A673 (cell line): Measurements from ENCODE around the gene SIDT2. TPM values are rescaled to one million over a fixed set of nuclear protein-coding genes. Genes with fewer than 3 reads are reported as not detected.
A peak's percentile ranks its signal among the peaks of the same experiment; 100 is the strongest.

Source experiments
- BruUV-seq: library from RNA; stranded (reverse); fragments of 400-500 nt; replicated peaks from 2 replicates; lab custom pipeline; 2021; lab: Mats Ljungman, UMichigan
- CTCF ChIA-PET: fragments of 300-600 bp; sonication (Branson Sonifier 250); formaldehyde crosslinking; loops from one replicate; lab custom pipeline; 2022; ENCODE audit warnings: antibody characterized with exemption; lab: Charles Lee
- POLR2A ChIA-PET: fragments of 300-600 bp; sonication (Branson Sonifier 250); formaldehyde crosslinking; loops from one replicate; lab custom pipeline; 2022; ENCODE audit warnings: antibody characterized with exemption; ENCODE audit not compliant: low non-redundant PET; lab: Charles Lee
- DNase-seq: peaks from one replicate; pipeline ENCODE4 v3.0.0-alpha.2; 2015; ENCODE audit warnings: low spot score
- H3K27ac ChIP-seq: fragments of 200-600 bp; sonication (generic); 2 replicates; pipeline ENCODE4 v1.5.1; 2016; ENCODE audit warnings: mixed run types, low read depth, mild to moderate bottlenecking, mixed read lengths, antibody characterized with exemption, low read length; ENCODE audit not compliant: poor library complexity, severe bottlenecking
- H3K27me3 ChIP-seq: fragments of 200-600 bp; sonication (generic); replicated peaks from 2 replicates; pipeline ENCODE4 v1.6.1; 2017; ENCODE audit warnings: mixed run types, low read depth, mild to moderate bottlenecking, mixed read lengths, antibody characterized with exemption, low read length; ENCODE audit not compliant: insufficient read depth, poor library complexity
- H3K36me3 ChIP-seq: fragments of 200-600 bp; sonication (generic); 2 replicates; pipeline ENCODE4 v1.6.1; 2016; ENCODE audit warnings: mixed run types, mild to moderate bottlenecking, mixed read lengths, antibody characterized with exemption, low read length; ENCODE audit not compliant: insufficient read depth, poor library complexity, severe bottlenecking
- H3K4me1 ChIP-seq: fragments of 200-600 bp; sonication (generic); 2 replicates; pipeline ENCODE4 v1.6.1; 2017; ENCODE audit warnings: mixed run types, mild to moderate bottlenecking, mixed read lengths, antibody characterized with exemption, low read length; ENCODE audit not compliant: insufficient read depth, poor library complexity, severe bottlenecking
- H3K4me3 ChIP-seq: fragments of 200-600 bp; sonication (generic); 2 replicates; pipeline ENCODE4 v1.5.1; 2016; ENCODE audit warnings: low read depth, mixed run types, mild to moderate bottlenecking, mixed read lengths, low read length; ENCODE audit not compliant: poor library complexity, severe bottlenecking
- H3K9me3 ChIP-seq: fragments of 200-600 bp; sonication (generic); 2 replicates; pipeline ENCODE4 v1.6.1; 2016; ENCODE audit warnings: mixed run types, low read depth, mild to moderate bottlenecking, mixed read lengths, antibody characterized with exemption, low read length; ENCODE audit not compliant: poor library complexity, severe bottlenecking
- CTCF ChIP-seq: fragments of 300-800, 200-600 bp; sonication (generic); conservative IDR thresholded peaks from 2 replicates; pipeline ENCODE4 v1.5.1; 2017; ENCODE audit warnings: low read depth, mild to moderate bottlenecking, antibody characterized with exemption, low read length, moderate library complexity, mixed read lengths
- EZH2 ChIP-seq: fragments of 200-600 bp; sonication (generic); IDR thresholded peaks from 2 replicates; pipeline ENCODE4 v1.6.1; 2017; ENCODE audit warnings: borderline replicate concordance, low read depth, mild to moderate bottlenecking, mixed read lengths, antibody characterized with exemption, low read length; ENCODE audit not compliant: poor library complexity, severe bottlenecking
- intact Hi-C: fragments of 100-400 bp; cut with micrococcal nuclease; formaldehyde crosslinking; loops from one replicate; pipeline ENCODE4 v1.10.0; 2022; ENCODE audit not compliant: unreplicated experiment
- total RNA-seq: library from RNA; stranded (reverse); gene quantifications from 2 replicates; pipeline ENCODE4 v1.2.3, GENCODE V29; 2021

The SIDT2 gene
- total RNA-seq, 1 experiment from 2014 or later: 33.5 TPM

GRCh38 chr11:117221775-117222517 lies 43.4 kb downstream of the SIDT2 start:
- H3K36me3 ChIP-seq: peaks cover 5% of the 10 kb centered on the region
- BruUV-seq: no TSS peak
- ChIA-PET POLR2A (interaction anchor here (0.5 kb wide), 2 partner anchors 95 to 203 kb away, joined by 3 read pairs; no protein-coding TSS in a partner anchor), CTCF (interaction anchor here (0.5 to 1.2 kb wide), 7 partner anchors 10 to 507 kb away, joined by 3 to 8 read pairs (median 4); partner anchors contain the start of genes PAFAH1B2, PCSK7, RNF214 and SIDT2)
- no peaks in the 10 kb centered on the region for H3K9me3 ChIP-seq
- DNase-seq: peak; percentile 90
- TF ChIP-seq CTCF (peak; percentile 31; the same call in 1 of the 2 replicates), EZH2 (no peak)
- intact Hi-C loops: no loop called here
- H3K4me1 ChIP-seq: peaks cover 23% of the 10 kb centered on the region
- H3K27ac ChIP-seq: peak overlapping the region; percentile 71
- H3K27me3 ChIP-seq: no peaks in the 10 kb centered on the region
- no peak overlapping the region for H3K4me3 ChIP-seq

DNA sequence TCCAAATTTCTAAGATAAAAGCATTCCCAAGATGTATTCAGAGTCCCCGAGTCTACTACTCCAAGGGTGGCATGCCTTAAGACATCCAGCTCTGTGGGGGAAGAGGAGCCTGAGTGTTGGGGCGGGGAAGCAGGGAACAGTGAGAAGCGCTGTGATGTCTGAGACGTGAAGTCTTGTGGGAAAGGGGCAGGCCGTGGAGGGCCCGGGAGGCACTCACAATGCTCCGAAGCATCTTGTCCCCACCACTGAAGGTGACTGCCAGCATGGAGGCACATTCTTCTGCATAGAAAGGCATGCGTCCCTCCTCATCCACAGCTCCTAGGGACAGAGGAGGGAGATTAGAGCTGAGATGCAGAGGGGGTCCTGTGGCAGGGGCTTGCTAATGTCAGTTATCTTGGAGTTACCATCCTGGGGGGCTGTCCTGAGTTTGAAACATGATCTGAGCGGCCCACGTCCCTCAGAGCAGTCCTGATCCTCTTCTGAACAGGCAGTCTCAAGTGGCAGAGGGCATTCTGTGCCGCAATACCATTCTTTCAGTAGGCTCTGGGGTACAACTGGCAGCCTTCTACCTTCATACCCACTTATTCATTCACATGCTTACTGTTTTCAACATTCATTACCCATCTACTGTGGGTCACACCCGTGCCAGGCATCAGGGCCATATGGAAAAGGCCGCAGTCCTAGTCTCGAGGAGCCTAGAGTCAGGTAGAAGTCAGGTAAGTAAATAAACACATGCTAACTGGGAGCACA lies 44.6 kb downstream of the SIDT2 start:
- TF ChIP-seq EZH2 (no peak), CTCF (no peak)
- H3K27me3 ChIP-seq: no peaks in the 10 kb centered on the region
- no peak for DNase-seq
- no peak overlapping the region for H3K4me3 ChIP-seq
- H3K27ac ChIP-seq: peak overlapping the region; percentile 71
- peaks cover 23% of the 10 kb centered on the region for H3K4me1 ChIP-seq
- H3K36me3 ChIP-seq: peaks cover 5% of the 10 kb centered on the region
- intact Hi-C loops: no loop called here
- ChIA-PET POLR2A (no interaction called here), CTCF (no interaction called here)
- H3K9me3 ChIP-seq: no peaks in the 10 kb centered on the region
- no TSS peak for BruUV-seq

DNA sequence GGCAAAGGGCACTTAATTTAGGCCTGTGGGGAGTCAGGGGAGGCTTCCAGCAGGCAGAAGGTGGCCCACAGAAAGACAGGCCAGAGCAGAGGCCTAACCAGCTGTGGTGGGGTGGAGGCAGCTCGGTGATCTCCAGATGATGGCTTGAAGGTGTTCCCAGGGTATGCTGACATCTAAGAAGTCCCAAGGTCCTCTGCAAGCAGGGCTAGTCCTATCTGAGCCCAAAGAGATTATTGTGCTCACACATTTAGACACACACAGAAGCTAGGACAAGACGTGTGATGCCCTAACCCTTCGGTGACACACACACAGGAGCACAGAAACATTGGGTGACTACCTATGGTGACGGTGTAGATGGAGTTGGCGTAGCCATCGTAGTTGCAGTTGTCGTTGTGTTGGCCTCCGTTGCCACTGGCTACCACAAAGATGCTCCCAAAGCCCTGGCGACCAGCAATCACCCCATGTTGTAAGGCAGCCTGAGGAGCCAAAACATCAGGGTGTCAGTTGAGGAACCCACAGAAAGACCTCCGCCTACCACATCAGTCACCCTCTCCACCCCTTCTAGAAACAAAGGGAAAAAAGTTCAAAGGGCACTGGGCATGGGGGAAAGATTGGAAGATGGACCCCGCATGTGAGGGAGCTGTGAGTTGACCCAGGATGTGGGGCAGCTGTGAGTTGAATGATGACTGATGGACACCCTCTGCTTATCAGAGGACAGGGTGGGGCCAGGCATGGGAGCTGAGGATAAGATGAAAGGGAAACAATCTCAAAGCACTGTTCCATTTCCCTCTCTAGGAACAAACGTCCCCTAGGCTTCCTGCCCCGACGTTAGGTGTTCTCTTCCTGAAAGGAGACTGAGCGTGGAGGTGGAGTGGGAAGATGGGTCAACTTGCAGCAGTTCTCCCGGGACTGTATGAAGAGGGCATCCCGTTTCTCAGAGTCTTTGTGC lies 45.5 kb downstream of the SIDT2 start:
- ChIA-PET POLR2A (interaction anchor here (0.6 kb wide), 1 partner anchor 388 kb away, joined by 3 read pairs; no protein-coding TSS in a partner anchor), CTCF (no interaction called here)
- Histone ChIP-seq H3K27me3 (no peaks in the 10 kb centered on the region), H3K4me3 (no peak overlapping the region), H3K9me3 (no peaks in the 10 kb centered on the region), H3K27ac (no peak overlapping the region), H3K36me3 (peaks cover 3% of the 10 kb centered on the region), H3K4me1 (peaks cover 23% of the 10 kb centered on the region)
- BruUV-seq: no TSS peak
- intact Hi-C loops: no loop called here
- no peak for DNase-seq
- TF ChIP-seq CTCF (no peak), EZH2 (no peak)
